ENCODE results near the gene PRRT4.

The PRRT4 gene

GRCh38 chr7:128361411-128362379, at the start of gene PRRT4:
Gene PRRT4 (minus strand): TSS chr7:128361690.
- no peak for DNase-seq (ENCODE audit: low spot score)
- Histone ChIP-seq H3K27ac (no peak within 1 kb of the TSS), H3K4me3 (peak within 1 kb of the TSS; percentile 80)
- no peak for TF ChIP-seq CTCF (IDR thresholded peaks at IDR 0.05)

GRCh38 chr7:128410451-128410753, 48.9 kb upstream of the PRRT4 start:
- Histone ChIP-seq H3K4me3 (peak overlapping the region; percentile 76), H3K27ac (peak overlapping the region; percentile 93)
- DNase-seq (ENCODE audit: low spot score) = no peak
- no peak for TF ChIP-seq CTCF (IDR thresholded peaks at IDR 0.05)

GRCh38 chr7:128409596-128410450, 48.3 kb upstream of the PRRT4 start, which contains the start of gene IMPDH1:
Gene IMPDH1 (minus strand): TSS chr7:128409982. CDS start chr7:128409901, 81 bp downstream.
- TF ChIP-seq CTCF (IDR thresholded peaks at IDR 0.05) = no peak
- Histone ChIP-seq H3K4me3 (peak within 1 kb of the TSS; percentile 76), H3K27ac (peak within 1 kb of the TSS; percentile 93)
- peak; percentile 94 for DNase-seq (ENCODE audit: low spot score)

GRCh38 chr7:128408709-128409595, 47.5 kb upstream of the PRRT4 start:
- TF ChIP-seq CTCF (IDR thresholded peaks at IDR 0.05) = no peak
- H3K4me3 ChIP-seq = peak overlapping the region; percentile 76
- peak overlapping the region; percentile 93 for H3K27ac ChIP-seq
- DNase-seq (ENCODE audit: low spot score) = no peak

- TF ChIP-seq CTCF (IDR thresholded peaks at IDR 0.05) = no peak
- H3K27ac ChIP-seq = peak overlapping the region; percentile 93
- DNase-seq (ENCODE audit: low spot score) = no peak
- peak overlapping the region; percentile 76 for H3K4me3 ChIP-seq
Measured at GRCh38 chr7:128407751-128408708, 46.5 kb upstream of the PRRT4 start.

Data from coronary artery (tissue), 2 donors.